HG02840 (cell line): Measurements from ENCODE around the gene NANOS3.

Experiments
- ATAC-seq: cut with Tn5 transposase; IDR thresholded peaks from one replicate; pipeline ENCODE4 v1.9.1; 2021; ENCODE audit warnings: mild to moderate bottlenecking, moderate library complexity, moderate number of reproducible peaks; ENCODE audit not compliant: unreplicated experiment, low FRiP score

Gene NANOS3

DNA sequence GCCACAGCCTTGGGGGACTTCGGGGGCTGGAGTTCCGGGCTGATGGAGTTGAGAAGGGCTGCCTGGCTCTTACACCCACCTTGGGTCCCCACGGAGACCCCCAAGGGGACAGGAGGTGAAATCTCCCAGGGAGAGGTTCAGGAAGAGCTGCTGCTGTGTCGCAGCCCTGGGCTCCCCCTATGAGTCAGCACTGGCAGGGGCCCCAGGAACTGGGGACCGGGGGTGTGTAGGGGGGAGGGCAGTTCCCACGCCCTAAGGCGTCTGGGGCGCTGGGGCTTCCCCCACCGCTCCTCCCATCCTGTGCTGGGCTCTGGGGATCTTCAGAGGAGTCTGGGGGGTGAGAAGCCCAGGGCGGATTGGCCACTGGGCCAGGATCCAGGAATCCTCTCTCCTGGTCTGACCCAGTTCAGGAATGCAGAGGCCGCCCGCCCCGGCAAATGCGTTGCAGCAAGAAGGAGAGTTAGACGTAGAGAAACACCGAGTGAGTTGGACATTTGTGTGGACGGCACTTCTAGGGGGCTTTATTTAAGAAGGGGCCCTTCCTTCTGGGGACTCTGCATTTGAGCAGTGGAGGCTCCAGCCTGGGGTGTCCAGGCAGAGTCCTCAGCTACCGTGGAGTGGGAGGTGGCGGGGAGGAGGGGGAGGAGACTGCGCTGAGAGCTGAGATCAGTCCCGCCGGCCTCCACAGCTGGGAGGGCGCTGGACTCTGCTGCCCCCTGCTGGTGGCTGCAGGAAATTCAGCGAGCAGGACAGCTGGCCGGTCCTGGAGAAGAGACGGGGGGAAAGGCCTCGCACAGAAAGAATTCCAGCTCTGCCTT lies 15.0 kb upstream of the NANOS3 start:
- peak; percentile 66 for ATAC-seq

- ATAC-seq = no peak
These were observed 12.8 kb upstream of the NANOS3 start for GRCh38 chr19:13864046-13864666.

DNA sequence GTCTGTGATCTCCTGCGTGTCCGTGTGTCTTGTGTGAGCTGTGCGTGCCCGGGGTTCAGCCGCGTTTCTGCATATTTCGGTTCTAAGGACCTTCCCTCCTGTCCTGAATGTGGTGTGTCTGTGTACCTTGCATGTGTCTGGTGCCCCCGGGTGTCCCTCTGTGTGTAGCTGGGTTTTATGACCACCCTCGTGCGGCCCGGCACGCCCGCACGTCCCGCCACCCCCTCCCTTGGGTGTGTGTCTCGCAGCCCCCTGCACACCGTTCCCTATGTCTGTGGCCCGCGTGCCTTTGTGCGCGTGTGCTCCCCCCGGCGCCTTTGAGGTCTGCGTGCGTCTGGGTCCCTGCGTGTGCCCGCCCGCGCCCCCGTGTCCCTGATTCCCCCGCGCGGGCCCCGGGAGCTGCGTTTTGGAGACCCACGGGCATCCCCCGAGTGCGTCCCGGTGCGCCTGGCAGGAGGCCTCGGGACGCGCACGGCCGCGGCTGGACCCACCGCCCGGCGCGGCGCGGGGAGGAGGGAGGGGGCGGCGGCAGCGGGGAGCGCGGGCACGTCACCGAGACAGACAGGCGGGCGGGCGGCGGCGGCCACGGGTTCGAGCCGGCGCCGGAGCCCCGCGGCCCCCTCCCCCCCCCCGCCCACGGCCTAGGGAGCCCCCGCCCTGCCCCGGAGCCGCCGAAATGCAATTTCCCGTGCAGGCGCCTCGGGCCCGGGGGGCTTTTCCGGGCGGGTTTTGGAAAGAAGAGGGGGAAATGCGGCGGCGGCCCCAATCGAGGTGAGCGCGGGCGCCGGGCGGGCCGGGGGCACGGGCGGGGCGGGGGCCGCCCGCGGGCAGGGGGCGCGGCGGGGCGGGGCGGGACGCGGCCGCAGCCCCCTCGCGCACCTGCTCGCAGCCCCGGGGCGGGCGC lies 12.0 kb upstream of the NANOS3 start:
- ATAC-seq = no peak

GRCh38 chr19:13865571-13866462 lies 11.1 kb upstream of the NANOS3 start:
- ATAC-seq = no peak

DNA sequence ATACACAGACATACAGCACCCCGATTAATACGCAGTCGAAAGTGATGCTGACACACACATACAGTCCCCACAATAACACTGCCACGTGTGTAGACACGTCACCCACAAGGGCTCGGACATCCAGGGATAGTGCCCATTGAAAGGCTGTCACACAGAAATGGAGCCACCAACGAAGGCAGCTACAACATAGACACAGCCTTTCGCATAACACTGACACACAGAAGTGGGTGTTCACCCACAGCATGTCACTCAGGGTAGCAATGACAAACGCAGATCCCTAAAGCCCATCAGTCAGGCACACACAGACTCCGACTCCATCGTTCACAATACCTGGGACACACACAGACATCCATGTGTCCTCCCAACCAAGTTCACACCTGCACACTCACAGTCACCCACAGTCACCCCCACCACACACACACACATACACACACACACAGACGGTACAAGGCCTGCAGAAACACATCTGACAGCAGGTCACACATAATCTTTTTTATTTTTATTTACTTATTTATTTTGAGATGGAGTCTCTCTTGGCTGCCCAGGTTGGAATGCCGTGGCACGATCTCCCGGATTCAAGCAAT lies 10.4 kb upstream of the NANOS3 start:
- no peak for ATAC-seq

- ATAC-seq = no peak
These were observed 8.3 kb upstream of the NANOS3 start for GRCh38 chr19:13868663-13869062.

DNA sequence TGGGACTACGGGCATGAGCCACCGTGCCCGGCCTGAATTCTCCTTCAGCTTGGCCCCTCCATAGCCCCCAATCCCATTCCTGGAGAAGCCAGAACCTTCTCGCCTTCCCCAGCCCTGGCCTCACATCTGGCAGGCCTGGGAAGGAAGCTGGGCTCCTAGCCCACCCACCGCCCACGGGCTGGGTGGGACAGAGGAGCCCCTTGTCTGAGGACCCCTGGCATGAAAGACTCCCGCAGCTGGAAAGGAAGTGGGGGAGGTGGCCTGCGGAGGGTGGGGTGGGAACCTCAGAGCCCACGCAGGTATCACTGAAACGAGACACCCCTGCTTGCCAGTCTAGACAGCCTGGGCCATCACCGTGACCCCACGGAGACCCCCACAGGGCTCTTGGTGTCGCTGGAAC lies 7.7 kb upstream of the NANOS3 start:
- no peak for ATAC-seq

DNA sequence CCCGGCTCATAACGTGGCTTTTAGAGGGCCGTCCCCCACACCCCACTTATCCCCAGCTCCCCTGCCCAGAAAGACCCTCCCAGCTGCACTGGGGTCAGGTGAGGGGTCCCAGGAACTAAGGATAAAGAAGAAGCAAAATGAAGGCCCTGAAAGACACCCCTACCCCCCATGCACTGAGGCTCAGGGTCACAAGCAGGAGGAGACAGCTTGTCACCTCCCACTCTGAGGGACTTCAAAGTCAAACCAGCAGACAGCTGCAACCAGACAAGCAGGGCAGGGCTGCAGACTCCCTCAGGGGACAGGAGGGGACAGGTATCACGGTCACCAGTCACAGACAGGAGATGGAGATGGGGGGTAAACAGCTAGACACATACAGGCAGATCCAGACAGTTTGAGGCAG lies 6.1 kb upstream of the NANOS3 start:
- no peak for ATAC-seq

- ATAC-seq = no peak
These were observed 4.6 kb upstream of the NANOS3 start for GRCh38 chr19:13872339-13872694.

DNA sequence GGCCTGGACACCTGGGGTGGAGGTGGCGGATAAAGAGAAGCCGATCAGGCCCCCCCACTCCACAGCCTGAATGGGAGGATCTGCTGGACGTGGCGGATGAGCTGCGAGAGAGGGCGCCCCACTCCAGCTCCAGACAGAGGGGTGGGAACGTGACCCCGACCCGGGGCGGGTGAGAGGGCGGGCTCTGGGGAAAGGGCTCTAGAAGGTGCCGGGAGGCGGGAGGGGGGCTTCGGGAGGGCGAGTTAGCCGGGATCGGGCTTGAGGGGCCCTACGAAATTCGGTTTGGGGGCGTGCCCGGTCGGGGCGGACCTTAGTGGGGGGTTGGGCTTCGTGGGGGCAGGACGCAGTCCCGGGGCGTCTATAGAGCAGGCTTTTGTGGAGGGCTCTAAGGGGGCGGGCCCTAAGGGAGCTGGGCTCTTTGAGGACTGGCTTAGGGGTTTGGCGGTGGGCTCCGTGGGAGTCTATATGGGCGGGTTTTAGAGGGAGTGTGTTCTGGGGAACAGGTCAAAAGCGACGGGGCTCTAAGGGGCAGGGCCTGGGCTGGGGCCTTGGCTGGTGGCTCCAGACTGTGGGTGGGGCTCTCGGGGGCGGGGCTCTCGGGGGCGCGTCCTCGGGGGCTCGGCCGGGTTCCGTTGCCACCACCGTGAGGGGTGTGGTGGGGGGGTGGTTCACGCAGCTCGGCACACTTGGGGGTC lies 4.1 kb upstream of the NANOS3 start:
- ATAC-seq = no peak

DNA sequence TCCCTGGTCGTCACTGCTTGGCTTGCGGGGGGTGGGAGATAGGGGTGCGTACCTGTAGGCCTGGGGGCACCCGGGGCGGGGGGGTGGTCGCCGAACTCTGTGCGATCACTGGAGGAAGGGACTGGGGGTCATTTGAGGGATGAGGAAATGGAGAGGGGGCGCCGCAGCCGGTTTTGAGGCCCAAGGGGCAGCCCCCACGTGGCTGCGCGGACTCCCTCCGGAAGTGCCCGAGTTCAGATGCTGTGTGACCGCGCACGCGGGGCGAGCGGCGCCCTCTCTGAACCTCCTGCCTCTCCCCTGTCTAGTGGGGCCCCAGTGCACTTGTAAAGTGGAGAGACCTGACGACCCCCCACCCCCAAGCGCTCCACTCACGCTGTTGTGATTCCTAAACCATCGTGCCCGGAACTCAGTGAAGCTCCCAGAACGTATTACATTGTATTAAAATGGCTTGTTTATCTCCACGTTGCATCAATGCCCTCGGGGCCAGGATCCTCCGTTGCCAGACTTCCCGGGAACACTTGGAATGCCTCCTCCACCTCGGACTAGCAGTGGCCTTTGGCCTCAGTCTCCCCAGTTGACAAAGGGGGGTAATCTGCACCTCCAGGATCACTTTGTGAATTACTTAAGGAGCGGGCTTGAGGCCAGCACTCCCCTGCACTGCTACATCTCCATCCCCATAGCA lies 3.0 kb upstream of the NANOS3 start:
- no peak for ATAC-seq

GRCh38 chr19:13875824-13876223 lies 1.1 kb upstream of the NANOS3 start:
- no peak for ATAC-seq

GRCh38 chr19:13877303-13877702 lies 369 bp downstream of the NANOS3 start:
- ATAC-seq = no peak

DNA sequence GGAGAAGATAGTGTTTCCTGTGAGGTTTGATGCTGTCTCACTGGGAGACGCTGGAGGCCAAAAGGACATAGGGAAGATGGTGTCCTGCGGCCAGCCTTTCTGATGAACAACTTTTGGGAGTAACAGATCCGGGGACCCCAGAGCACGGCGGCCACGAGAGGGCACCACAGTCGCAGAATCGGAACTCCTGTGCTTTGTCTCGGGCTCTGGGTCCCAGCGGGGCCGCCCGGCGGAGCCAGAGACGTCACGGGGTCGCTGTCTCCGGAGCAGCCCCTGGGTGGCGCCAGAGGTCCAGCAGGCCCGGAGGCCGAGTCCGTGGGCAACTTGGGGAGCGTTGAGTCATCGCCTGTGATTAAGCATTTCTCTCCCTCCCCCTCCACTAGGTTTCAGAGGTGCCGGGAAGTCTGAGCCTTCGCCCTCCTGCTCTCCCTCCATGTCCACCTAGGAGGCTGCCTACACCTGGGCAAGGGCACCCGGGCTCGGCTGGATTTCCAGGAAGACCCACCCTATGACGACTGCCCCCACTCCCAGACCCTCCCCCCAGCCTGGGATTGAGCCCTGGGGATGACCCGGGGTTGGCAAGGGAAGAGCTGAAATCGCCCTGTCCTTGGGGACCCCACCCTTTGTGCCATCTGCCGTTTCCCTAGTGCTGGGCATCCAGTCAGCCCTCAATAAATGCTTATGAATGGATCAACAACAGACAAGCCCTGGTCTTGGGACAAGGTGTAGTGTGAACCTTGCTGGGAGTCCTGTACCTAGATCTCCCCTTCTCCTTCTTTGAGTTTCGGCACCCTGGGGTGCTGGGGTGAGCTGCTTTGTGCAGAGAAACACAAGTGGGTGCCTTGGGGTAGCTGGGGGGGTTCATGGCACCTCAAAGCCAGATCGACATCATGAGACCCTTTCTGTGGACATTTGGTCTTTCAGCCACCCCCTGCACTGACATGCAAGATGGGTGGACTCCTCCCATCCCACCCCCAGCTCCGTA lies 3.4 kb downstream of the NANOS3 start:
- peak; percentile 82 for ATAC-seq

GRCh38 chr19:13881251-13881691 lies 4.3 kb downstream of the NANOS3 start:
- ATAC-seq = no peak

DNA sequence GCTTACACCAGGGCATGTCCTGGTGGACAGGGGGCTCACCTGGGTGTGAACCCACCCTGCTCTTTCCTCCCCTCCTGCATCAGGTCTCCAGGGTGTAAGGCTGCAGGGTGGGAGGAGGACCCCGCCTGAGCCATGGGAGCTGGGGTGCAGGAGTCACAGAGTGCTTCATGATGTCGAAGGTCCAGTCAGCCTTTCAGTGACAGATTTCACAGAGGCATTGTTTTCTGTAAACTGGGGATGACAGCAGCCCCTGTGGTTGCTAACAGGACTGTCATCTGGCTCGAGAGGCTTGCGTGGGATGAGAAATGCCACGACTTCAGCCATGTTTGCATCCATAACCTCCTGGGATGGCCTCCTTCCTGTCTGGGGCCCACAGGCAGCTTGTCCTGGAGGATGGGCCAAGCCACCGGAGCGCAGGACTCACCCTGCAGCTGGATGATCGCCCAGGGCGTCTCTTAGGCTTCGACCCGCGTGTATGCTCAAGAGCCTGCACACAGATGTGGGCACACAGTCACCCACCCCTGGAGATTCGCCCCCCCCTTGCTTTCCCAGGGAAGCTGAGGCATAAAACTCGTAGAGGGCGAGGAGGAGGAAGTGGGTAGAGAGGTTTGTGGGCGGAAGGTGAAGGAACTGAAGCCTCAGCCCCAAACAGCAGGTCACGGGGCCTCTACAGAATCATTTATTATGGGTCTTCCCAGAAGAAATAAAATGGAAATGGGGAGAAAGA lies 4.9 kb downstream of the NANOS3 start:
- ATAC-seq = no peak

- no peak for ATAC-seq
These were observed 5.5 kb downstream of the NANOS3 start for GRCh38 chr19:13882419-13882795.
